Panc1 (cell line): Measurements from ENCODE around the gene MVK. TPM values are rescaled to one million over a fixed set of nuclear protein-coding genes. Genes with fewer than 3 reads are reported as not detected.

Source experiments
- ATAC-seq: fragments of 200-7000 bp; cut with Tn5 transposase; 2 replicates; pipeline ENCODE4 v1.9.1; 2020; ENCODE audit warnings: mild to moderate bottlenecking, moderate library complexity
- BruUV-seq: library from RNA; stranded (reverse); fragments of 400-500 nt; replicated peaks from 2 replicates; lab custom pipeline; 2021; lab: Mats Ljungman, UMichigan
- CTCF ChIA-PET: fragments of 300-600 bp; sonication (Branson Sonifier 250); formaldehyde crosslinking; loops from one replicate; lab custom pipeline; 2022; ENCODE audit warnings: antibody characterized with exemption; lab: Charles Lee
- POLR2A ChIA-PET: fragments of 300-600 bp; sonication (Branson Sonifier 250); formaldehyde crosslinking; loops from one replicate; lab custom pipeline; 2022; ENCODE audit warnings: antibody characterized with exemption; lab: Charles Lee
- DNase-seq: peaks from one replicate; pipeline ENCODE4 v3.0.0-alpha.2; 2010; ENCODE audit warnings: low read depth, low spot score
- H3K27ac ChIP-seq: 2 replicates; pipeline ENCODE4 v1.5.1; 2011; ENCODE audit warnings: mild to moderate bottlenecking, low read length, inconsistent platforms
- H3K27me3 ChIP-seq: fragments of 200-500 bp; sonication (Bioruptor generic); 2 replicates; pipeline ENCODE4 v1.6.0; 2014; ENCODE audit warnings: low read length, inconsistent platforms; ENCODE audit not compliant: control insufficient read depth, insufficient read depth
- H3K36me3 ChIP-seq: fragments of 200-500 bp; sonication (Bioruptor generic); 2 replicates; pipeline ENCODE4 v1.5.1; 2014; ENCODE audit warnings: inconsistent platforms, mild to moderate bottlenecking, low read length, moderate library complexity; ENCODE audit not compliant: control insufficient read depth, insufficient read depth
- H3K4me1 ChIP-seq: 2 replicates; pipeline ENCODE4 v1.5.1; 2011; ENCODE audit warnings: inconsistent platforms, mild to moderate bottlenecking, low read length, moderate library complexity; ENCODE audit not compliant: control insufficient read depth, insufficient read depth
- H3K4me3 ChIP-seq, 2 experiments: 2 replicates each; pipeline ENCODE4 v1.5.1; 2011 to 2012; ENCODE audit warnings: low read depth in 2 of 2, low read length in 2 of 2, mild to moderate bottlenecking in 2 of 2, inconsistent platforms in 1 of 2, moderate library complexity in 1 of 2
- H3K9me3 ChIP-seq: fragments of 200-500 bp; sonication (Bioruptor generic); 2 replicates; pipeline ENCODE4 v1.5.1; 2014; ENCODE audit warnings: low read depth, mild to moderate bottlenecking, inconsistent platforms, low read length, moderate library complexity; ENCODE audit not compliant: control insufficient read depth, insufficient read depth
- CTCF ChIP-seq: fragments of 450-650 bp; IDR thresholded peaks from 2 replicates; pipeline ENCODE4 v1.5.1; 2017; ENCODE audit warnings: mild to moderate bottlenecking
- POLR2AphosphoS5 ChIP-seq: IDR thresholded peaks from 2 replicates; pipeline ENCODE4 v1.6.1; 2012; ENCODE audit warnings: mild to moderate bottlenecking, low read depth, low read length, moderate library complexity
- REST ChIP-seq, 2 experiments: IDR thresholded peaks; 2 replicates each; pipeline ENCODE4 v1.6.1; 2011 to 2012; ENCODE audit warnings: low read depth in 2 of 2, control low read depth in 1 of 2, low read length in 1 of 2, mild to moderate bottlenecking in 1 of 2, moderate library complexity in 1 of 2; ENCODE audit not compliant: insufficient read depth in 1 of 2
- SIN3A ChIP-seq: IDR thresholded peaks from 2 replicates; pipeline ENCODE4 v1.6.1; 2012; ENCODE audit warnings: low read depth, mild to moderate bottlenecking, low read length, moderate library complexity, borderline replicate concordance; ENCODE audit not compliant: insufficient read depth
- TCF7L2 ChIP-seq: IDR thresholded peaks from 2 replicates; pipeline ENCODE4 v1.6.1; 2011; ENCODE audit warnings: mild to moderate bottlenecking, low read depth, low read length, inconsistent platforms
- in situ Hi-C: cut with HindIII; loops from 2 replicates; pipeline ENCODE4 v1.10.0; 2016; ENCODE audit warnings: low sequenced_read_pairs, low pct_unique_long_range_greater_than_20kb
- intact Hi-C: fragments of 100-400 bp; cut with micrococcal nuclease; formaldehyde crosslinking; loops from one replicate; pipeline ENCODE4 v1.10.0; 2022; ENCODE audit not compliant: unreplicated experiment
- total RNA-seq: library from RNA; stranded (reverse); gene quantifications from one replicate; pipeline ENCODE4 v1.2.1, GENCODE V29; 2021; ENCODE audit not compliant: unreplicated experiment

The MVK gene
- total RNA-seq, 1 experiment from 2014 or later = 41.6 TPM

- TF ChIP-seq REST (IDR thresholded peaks at IDR 0.05; ENCODE audit: insufficient read depth in 1 of 2, low read depth in 2 of 2, low read length in 1 of 2) = no peak
- no peak for TF ChIP-seq TCF7L2
- no peak for TF ChIP-seq SIN3A
- TF ChIP-seq CTCF = no peak
- no peak for TF ChIP-seq POLR2AphosphoS5
- DNase-seq (no peak), ATAC-seq (no peak)
- intact Hi-C loops (no loop called here), in situ Hi-C loops (no loop called here)
- no peaks in the 10 kb centered on the region for H3K4me1 ChIP-seq
- POLR2A ChIA-PET = no interaction called here
- BruUV-seq = no TSS peak
- H3K27ac ChIP-seq = no peak overlapping the region
- peaks cover 6% of the 10 kb centered on the region for H3K27me3 ChIP-seq
- no peaks in the 10 kb centered on the region for H3K36me3 ChIP-seq
- CTCF ChIA-PET = no interaction called here
- H3K4me3 ChIP-seq = no peak overlapping the region
- H3K9me3 ChIP-seq = no peaks in the 10 kb centered on the region
Observed at GRCh38 chr12:109613649-109614455, 40.3 kb downstream of the MVK start.

- BruUV-seq = no TSS peak
- ATAC-seq (no peak), DNase-seq (no peak)
- Histone ChIP-seq H3K4me1 (no peaks in the 10 kb centered on the region), H3K27ac (no peak overlapping the region), H3K36me3 (no peaks in the 10 kb centered on the region), H3K9me3 (no peaks in the 10 kb centered on the region), H3K4me3 (no peak overlapping the region), H3K27me3 (peaks cover 6% of the 10 kb centered on the region)
- ChIA-PET POLR2A (no interaction called here), CTCF (interaction anchor here (0.7 kb wide), 1 partner anchor 18 kb away, joined by 6 read pairs; no protein-coding TSS in a partner anchor)
- in situ Hi-C loops (no loop called here), intact Hi-C loops (no loop called here)
- no peak for TF ChIP-seq TCF7L2
- TF ChIP-seq CTCF = no peak
- no peak for TF ChIP-seq SIN3A
- no peak for TF ChIP-seq POLR2AphosphoS5
- no peak for TF ChIP-seq REST (IDR thresholded peaks at IDR 0.05; ENCODE audit: insufficient read depth in 1 of 2, low read depth in 2 of 2, low read length in 1 of 2)
Observed at GRCh38 chr12:109615556-109616229, 42.1 kb downstream of the MVK start.
